DMS114 treated with DMSO at 0.1 percent for 48 hours (cell line): ENCODE results near the gene PTPN2.
"Not testable (repeated sequence)": the region's sequence is repeated elsewhere in the genome, so short reads cannot be mapped to it uniquely, and the experiment has no call there.

ENCODE experiments used
- DNase-seq: peaks from one replicate; lab custom pipeline; 2025; ENCODE audit not compliant: unreplicated experiment; lab: John Stamatoyannopoulos, UW

The PTPN2 gene

GRCh38 chr18:12776821-12777471 lies 107.1 kb downstream of the PTPN2 start:
- DNase-seq, result no peak

- not testable (repeated sequence) for DNase-seq
Observed at GRCh38 chr18:12776415-12776814, 107.6 kb downstream of the PTPN2 start.

- DNase-seq, result no peak
Observed at GRCh38 chr18:12774982-12775381, 109.1 kb downstream of the PTPN2 start.

- no peak for DNase-seq
Observed at GRCh38 chr18:12773369-12773768, 110.7 kb downstream of the PTPN2 start.

GRCh38 chr18:12772111-12772510 lies 111.9 kb downstream of the PTPN2 start:
- no peak for DNase-seq

GRCh38 chr18:12770469-12771219 lies 113.4 kb downstream of the PTPN2 start:
- no peak for DNase-seq

GRCh38 chr18:12769644-12770440 lies 114.2 kb downstream of the PTPN2 start:
- DNase-seq, result no peak

GRCh38 chr18:12769136-12769535 lies 114.9 kb downstream of the PTPN2 start:
- no peak for DNase-seq

GRCh38 chr18:12768625-12769024 lies 115.4 kb downstream of the PTPN2 start:
- DNase-seq, result no peak

- DNase-seq, result no peak
Observed at GRCh38 chr18:12767580-12768155, 116.4 kb downstream of the PTPN2 start.

- DNase-seq, result no peak
Observed at GRCh38 chr18:12766986-12767433, 117.0 kb downstream of the PTPN2 start.

GRCh38 chr18:12765586-12765985 lies 118.5 kb downstream of the PTPN2 start:
- no peak for DNase-seq

- no peak for DNase-seq
Observed at GRCh38 chr18:12765126-12765525, 118.9 kb downstream of the PTPN2 start.

- DNase-seq, result not testable (repeated sequence)
Observed at GRCh38 chr18:12758566-12758965, 125.5 kb downstream of the PTPN2 start.

- not testable (repeated sequence) for DNase-seq
Observed at GRCh38 chr18:12756619-12757239, 127.3 kb downstream of the PTPN2 start.

- DNase-seq, result not testable (repeated sequence)
Observed at GRCh38 chr18:12755606-12756005, 128.4 kb downstream of the PTPN2 start.

- no peak for DNase-seq
Observed at GRCh38 chr18:12754511-12754910, 129.5 kb downstream of the PTPN2 start.

- DNase-seq, result no peak
Observed at GRCh38 chr18:12751891-12752290, 132.1 kb downstream of the PTPN2 start.

GRCh38 chr18:12751503-12751884 lies 132.5 kb downstream of the PTPN2 start:
- DNase-seq, result no peak

- no peak for DNase-seq
Observed at GRCh38 chr18:12750715-12751502, 133.1 kb downstream of the PTPN2 start.
